Esophagus muscularis mucosa (tissue), 3 donors: ENCODE results near the gene CCM2.

Source experiments
- CTCF ChIP-seq, 3 experiments: fragments of 200-600 bp in 2 of 3; fragments of 450-650 bp in 1 of 3; sonication (generic) in 2 of 3; IDR thresholded peaks; one replicate each; pipeline ENCODE4 v1.5.1; 2017 to 2019; ENCODE audit warnings: antibody characterized with exemption in 3 of 3, mild to moderate bottlenecking in 2 of 3, moderate library complexity in 1 of 3
- EP300 ChIP-seq: sonication (generic); formaldehyde crosslinking; IDR thresholded peaks from one replicate; pipeline ENCODE4 v1.6.1; 2017; ENCODE audit warnings: antibody characterized with exemption

DNA sequence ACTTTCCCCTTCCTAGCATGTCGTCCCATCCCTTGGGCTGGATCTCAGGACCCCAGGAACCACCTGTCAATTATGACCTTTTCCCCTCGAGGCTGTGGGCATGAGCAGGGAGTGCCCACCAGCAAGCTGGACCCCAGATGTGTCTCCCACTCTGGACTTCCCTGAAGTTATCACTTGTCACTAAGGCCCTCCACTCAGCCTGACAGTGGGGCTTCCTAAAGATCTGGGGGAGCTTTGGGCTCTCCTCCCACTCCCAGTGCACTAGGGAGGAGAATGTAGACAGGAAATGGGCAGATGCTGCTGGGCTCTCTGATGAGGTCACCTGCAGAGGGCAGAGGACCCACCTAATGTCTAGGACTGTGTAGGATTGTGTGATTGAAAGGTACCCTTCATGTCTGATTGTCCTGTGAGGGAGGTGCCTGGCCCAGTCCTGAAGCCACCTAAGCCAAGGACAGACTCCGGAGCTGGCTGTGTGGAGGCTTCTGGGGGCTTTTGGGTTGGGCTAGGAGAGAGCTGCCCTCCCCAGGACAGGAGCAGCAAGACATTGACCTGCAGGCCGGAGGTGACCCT lies 39.9 kb upstream of the CCM2 start:
- no peak for TF ChIP-seq EP300
- TF ChIP-seq CTCF (IDR thresholded peaks at IDR 0.05): no peak
